ENCODE results near the gene ZRANB3. TPM values are rescaled to one million over a fixed set of nuclear protein-coding genes. Genes with fewer than 3 reads are reported as not detected.
"Not testable (repeated sequence)": the region's sequence is repeated elsewhere in the genome, so short reads cannot be mapped to it uniquely, and the experiment has no call there.

Gene ZRANB3
- total RNA-seq, 2 donors from 2014 or later = 3.2 to 3.5 TPM

DNA sequence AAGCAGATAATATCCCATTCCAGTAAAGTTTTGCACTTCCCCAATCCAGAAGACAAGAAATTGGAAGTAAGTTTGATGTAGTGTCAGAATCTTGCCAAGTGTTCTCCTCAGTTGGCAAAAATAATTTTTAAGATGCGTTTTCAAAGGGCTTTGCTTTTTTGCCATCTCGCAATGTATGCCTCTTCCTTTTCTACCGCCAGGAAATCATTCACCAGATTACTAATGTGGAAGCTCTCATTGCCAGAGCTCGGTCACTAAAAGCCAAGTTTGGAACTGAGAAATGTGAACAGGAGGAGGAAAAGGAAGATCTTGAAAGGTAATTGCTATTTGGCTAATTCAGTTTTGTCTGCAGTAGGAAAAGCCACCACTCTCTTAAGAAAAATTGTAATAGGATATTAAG is 368.2 kb downstream of the ZRANB3 start:
- intact Hi-C loops (cut with DNase I, micrococcal nuclease) = no loop called here
- ATAC-seq (no peak), DNase-seq (no peak)

DNA sequence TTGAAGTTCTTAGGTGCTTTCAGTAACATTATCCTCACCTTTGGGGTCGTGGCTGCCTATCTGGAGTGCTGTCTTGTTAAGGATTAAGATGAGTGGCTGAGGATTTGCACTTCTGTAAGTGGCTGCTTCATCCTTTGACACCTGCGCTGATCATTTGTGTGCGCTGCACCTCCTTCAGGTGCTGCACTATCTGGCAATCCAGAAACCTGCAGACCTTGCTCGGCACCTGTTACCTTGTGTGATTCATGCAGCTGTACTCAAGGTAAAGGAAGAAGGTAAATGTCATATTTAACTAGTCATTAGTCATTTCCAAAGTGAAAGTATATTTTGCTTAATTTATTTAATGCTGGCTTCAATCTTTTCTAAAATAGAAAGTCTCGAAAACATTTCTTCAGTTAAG is 368.6 kb downstream of the ZRANB3 start:
- DNase-seq (no peak), ATAC-seq (no peak)

DNA sequence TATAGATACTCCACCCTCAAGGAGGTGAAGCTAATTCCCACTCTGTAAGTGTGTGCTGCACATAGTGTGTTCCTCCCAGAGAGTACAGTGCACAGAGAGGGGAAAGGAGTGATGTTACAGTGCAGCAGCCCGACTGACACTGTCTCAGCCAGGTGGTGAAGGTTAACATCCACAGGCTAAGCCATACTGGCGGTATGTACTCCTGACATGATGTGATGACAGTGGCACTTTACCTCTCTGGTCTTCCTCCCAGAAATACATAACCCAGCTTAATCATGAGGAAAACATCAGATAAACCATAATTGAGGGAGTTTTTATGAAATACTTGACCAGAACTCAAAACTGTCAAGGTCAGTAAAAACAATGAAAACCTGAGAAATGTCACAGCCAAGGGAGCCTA is 371.8 kb downstream of the ZRANB3 start:
- intact Hi-C loops (cut with DNase I, micrococcal nuclease) = loop anchor here in 1 of 2 donors (10.0 kb wide), 1 partner anchor 606 kb away; no protein-coding TSS in a partner anchor
- ATAC-seq (no peak), DNase-seq (no peak)

More for the DNA sequence above, 368.6 kb downstream of the ZRANB3 start:
- intact Hi-C loops (cut with DNase I, micrococcal nuclease) = no loop called here

DNA sequence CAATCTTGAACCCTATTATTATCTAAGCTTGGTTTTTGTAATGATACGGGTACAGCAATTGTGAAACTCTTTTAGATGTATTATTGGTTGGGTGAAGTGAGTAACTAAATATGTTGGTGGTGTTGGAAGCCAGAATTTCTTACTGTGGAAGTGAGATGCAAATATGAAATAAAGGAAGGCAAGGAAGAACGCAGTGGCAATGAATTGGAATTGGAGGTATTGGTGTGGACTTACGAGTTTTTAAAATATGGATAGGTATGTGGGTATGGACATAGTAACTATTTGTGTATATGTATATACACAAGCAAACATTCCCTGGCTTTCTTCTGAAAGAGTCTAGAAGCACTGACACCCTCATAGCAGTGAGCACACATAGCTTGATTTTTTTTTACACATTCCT is 373.2 kb downstream of the ZRANB3 start:
- ATAC-seq = no peak
- intact Hi-C loops (cut with DNase I, micrococcal nuclease) = loop anchor here in 1 of 2 donors (10.0 kb wide), 1 partner anchor 607 kb away; no protein-coding TSS in a partner anchor
- DNase-seq = no peak

DNA sequence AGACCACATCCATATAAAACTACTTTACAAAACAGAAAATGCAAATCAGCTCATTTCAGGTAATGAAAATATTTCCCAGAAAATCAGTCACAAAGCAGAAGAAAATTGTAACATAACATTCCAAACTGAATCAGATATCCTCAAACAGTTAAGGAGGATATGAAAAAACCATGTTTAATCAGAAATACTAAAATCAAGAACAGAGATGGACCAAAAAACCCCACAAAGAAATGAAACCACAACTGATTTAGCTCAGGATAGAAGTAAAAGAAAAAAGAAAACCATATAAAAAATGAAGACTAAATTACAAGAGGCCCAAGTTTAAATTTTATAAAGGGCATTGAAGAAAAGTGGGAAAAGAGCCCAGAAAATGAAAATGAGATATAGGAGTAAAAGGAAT is 376.1 kb downstream of the ZRANB3 start:
- intact Hi-C loops (cut with DNase I, micrococcal nuclease) = loop anchor here in 1 of 2 donors (10.0 kb wide), 1 partner anchor 610 kb away; no protein-coding TSS in a partner anchor
- DNase-seq (no peak), ATAC-seq (no peak)

DNA sequence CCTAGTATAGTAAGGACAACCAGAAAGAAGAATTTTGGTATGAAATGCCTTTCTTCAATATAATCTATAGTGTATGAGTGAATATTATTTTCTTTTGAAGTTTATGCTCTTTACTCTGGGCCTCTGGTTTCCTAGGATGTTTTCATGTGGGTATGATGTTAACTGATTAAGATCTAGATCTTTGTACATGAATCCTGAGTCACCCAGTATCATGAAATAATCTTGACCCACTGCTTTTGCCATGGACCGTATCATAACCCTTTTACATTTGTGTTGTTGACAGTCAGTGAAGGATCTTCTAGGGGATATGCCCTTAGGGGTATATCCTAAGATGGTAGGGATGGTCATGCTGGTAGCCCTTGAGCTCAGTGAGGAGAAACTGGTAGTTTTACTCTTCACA is 378.7 kb downstream of the ZRANB3 start:
- intact Hi-C loops (cut with DNase I, micrococcal nuclease) = loop anchor here in 1 of 2 donors (10.0 kb wide), 1 partner anchor 612 kb away; no protein-coding TSS in a partner anchor
- no peak for ATAC-seq
- no peak for DNase-seq

DNA sequence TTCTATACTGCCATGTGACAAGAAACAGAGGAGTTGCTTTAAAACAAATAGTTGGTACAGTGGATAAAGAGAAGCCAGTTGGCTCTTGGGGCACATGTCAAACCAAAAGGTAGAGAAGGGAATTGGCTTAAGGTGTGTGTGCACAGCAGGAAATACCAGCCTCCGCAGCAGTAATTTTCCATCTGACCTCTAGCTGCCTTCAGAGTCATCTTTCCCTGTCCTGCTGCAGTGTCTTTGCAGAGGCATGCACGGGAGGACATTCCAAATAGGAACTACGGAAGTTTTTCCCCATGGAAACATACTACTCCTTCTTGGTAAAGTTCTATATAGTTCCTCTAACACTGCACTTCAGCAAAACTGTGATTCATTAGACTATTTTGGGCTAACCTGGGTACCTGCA is 379.4 kb downstream of the ZRANB3 start:
- no peak for ATAC-seq
- intact Hi-C loops (cut with DNase I, micrococcal nuclease) = loop anchor here in 1 of 2 donors (10.0 kb wide), 1 partner anchor 613 kb away; no protein-coding TSS in a partner anchor
- DNase-seq = no peak

DNA sequence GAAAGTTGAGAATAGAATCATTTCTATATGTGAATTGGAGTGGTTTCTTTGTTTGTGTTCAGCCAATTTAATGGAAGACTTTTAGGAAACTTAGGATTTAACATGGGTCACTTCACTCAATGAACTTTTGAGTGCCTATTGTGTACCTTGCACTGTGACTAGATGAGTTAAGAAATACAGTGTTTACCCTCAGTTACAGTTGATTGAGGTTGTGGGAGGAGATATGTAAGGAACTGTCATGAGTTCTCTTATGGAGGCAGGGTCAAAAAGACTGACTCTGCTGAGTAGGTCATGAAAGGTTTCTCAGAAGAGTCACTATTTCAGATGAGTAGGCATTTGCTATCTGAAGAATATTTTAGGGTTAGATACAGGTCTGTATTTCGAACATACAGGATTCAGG is 380.3 kb downstream of the ZRANB3 start:
- DNase-seq = no peak
- intact Hi-C loops (cut with DNase I, micrococcal nuclease) = loop anchor here in 1 of 2 donors (10.0 kb wide), 1 partner anchor 614 kb away; no protein-coding TSS in a partner anchor
- ATAC-seq = peak; percentile 81

DNA sequence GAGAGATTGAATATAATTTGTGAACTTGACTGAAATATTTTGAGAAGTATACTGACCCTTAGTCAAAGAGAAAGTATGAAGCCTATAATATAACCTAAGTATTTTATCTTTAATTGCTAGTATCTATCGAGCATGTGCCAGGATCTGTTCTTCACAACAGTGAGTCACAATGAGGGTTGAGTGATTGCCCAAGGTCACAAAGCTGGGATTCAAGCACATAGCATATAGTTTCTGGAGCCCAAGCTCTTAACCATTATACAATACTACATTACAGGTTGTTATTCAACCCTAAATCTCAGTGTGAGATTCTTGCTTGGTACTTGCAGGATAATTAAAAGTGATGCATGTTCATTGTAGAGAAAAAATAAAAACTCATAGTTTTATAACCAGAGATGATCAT is 381.8 kb downstream of the ZRANB3 start:
- intact Hi-C loops (cut with DNase I, micrococcal nuclease) = no loop called here
- no peak for DNase-seq

DNA sequence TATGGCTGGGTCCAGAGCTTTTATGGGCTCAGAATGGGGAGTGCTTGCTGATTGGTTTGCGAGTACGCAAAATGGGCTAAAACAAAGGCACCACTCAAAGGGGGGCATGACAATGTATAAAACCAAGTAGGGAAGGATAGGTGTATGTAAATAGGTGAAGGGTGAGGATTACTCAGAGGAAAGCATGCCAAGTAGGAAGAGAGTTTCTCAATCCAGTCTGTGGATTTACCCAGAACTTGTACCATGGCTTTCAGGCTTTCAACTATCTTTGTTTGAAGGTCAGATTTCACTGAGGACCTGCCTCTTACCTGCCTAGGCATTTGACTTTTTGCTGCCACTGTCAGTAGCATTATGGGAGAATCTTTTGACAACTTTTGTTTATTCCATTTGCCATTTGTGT is 386.7 kb downstream of the ZRANB3 start:
- no peak for DNase-seq
- intact Hi-C loops (cut with DNase I, micrococcal nuclease) = no loop called here
- peak; percentile 31 for ATAC-seq

More for the DNA sequence above, 381.8 kb downstream of the ZRANB3 start:
- ATAC-seq = no peak

DNA sequence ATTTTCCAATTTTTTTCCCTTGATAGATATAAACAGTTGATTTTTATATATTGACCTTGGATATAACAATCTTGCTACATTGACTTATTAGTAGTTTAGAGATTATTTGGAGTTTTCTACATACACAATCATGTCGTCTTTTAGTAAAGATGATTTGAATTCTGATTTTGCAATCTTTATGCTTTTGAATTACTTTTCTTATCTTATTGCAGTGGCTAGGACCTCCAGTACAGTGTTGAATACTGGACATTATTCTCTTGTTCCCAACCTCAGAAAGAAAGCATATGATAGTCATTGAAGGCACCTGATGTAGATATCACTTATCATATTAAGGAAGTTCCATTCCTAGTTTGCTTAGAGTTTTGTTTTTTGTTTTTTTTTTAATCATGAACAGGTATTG is 388.7 kb downstream of the ZRANB3 start:
- intact Hi-C loops (cut with DNase I, micrococcal nuclease) = no loop called here
- DNase-seq (no peak), ATAC-seq (no peak)

DNA sequence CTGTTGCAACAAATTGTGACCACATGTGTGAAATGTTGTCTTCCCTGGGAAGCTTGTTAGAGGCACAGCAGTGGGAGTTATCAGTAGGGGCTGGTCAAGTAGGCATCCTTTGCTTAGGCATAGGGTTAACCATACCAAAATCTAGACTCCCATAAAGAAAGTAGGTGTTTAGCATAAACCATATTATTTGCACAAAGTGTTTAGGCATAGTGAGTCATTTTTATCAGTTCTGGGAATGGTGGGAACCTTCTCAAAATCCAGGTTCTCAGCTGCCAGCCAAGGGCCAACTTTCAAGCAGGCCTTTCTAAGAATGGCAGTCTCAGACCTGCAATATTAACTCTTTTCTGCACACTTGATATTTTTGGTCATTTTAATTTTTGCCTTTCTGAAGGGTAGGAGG is 390.4 kb downstream of the ZRANB3 start:
- no peak for ATAC-seq
- intact Hi-C loops (cut with DNase I, micrococcal nuclease) = no loop called here
- no peak for DNase-seq

DNA sequence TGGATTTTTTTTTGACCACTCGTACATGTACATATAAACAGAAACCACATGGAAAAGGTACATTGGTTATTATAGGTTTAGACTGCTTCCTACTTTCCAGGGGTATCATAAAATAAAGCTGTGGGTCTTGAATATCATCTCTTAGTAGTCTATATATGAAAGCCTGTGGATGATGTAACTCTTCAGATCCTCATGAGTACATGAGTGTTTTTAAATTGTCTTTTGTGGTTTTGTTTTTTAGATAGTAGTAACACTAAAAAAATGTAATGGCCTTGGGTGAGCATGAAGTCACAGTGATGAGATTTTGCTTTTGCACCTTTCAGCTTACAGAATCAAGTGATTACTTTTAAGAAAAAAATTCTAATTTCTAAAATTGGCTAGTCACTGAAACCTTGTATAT is 398.7 kb downstream of the ZRANB3 start:
- intact Hi-C loops (cut with DNase I, micrococcal nuclease) = no loop called here
- ATAC-seq = no peak
- no peak for DNase-seq

DNA sequence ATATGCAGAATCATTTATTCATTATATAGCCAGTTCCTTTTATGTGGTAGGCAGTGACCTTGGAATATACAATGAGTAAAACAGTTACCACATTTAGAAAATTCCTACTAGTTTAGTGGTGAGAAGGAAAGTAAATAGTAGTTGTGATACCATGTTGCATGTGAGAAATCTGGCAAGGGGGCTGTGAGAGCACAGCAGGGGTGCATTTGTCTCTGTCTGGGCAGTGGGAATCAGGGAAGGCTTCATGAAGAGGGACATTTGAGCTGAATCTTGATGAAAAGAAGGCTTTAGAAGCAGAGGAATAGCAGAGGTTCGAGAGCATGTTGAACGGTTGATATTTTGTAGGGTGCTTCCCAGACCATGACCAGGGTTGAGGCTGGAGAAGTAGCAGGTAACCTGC is 400.3 kb downstream of the ZRANB3 start:
- DNase-seq = no peak
- no peak for ATAC-seq
- intact Hi-C loops (cut with DNase I, micrococcal nuclease) = no loop called here

DNA sequence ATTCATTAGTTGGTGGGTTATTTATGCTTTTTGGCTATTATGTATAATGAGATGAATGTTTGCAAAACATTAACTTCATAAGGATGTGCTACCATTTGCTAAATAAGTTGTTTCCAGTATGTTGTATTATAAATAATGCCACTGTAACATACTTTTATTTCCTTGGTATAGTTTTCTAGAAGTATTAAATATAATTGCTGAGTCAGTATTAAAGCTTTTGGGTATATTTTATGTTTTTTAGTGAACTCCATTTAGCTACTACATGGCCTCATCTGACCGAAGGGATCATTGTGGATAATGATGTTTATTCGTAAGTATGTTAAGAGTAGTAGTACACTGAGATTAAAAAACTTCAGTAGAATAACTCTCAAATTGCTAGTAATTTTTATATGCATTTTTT is 405.1 kb downstream of the ZRANB3 start:
- intact Hi-C loops (cut with DNase I, micrococcal nuclease) = no loop called here
- ATAC-seq (no peak), DNase-seq (no peak)

DNA sequence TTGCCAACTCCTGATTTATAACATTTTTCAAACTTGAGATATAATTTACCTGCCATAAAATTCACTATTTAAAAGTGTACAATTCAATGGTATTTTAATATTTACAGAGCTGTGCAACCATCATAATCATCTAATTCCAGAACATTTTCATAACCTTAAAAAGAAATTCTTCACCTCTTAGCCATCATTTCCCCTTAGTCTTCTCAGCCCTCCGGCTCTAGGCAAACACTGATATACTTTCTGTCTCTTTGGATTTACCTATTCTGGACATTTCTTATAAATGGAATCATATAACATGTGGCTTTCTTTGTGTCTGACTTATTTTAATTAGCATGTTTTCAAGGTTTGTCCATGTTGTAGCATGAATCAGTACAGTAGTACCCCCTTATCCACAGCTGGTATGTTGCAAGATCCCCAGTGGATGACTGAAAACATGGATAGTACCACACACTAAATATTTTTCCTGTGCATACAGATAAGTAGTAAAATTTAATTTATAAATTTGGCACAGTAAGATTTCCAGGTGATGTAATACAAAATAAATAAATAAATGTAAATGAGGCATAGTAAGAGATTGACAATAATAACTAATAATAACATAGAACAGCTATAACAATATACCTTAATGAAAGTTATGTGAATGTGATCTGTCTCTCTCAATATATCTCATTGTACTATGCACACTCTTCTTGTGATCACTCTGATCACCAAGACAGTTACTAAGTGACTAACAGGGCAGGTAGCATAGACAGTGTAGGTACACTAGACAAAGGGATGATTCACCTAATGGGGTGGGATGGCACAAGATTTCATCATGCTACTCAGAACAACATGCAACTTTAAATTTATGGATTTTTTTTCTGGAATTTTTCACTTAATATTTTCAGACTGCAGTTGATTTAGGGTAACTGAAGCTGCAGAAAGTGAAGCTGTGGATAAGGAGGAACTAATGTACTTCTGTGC is 405.8 kb downstream of the ZRANB3 start:
- intact Hi-C loops (cut with DNase I, micrococcal nuclease) = no loop called here
- ATAC-seq (no peak), DNase-seq (no peak)

DNA sequence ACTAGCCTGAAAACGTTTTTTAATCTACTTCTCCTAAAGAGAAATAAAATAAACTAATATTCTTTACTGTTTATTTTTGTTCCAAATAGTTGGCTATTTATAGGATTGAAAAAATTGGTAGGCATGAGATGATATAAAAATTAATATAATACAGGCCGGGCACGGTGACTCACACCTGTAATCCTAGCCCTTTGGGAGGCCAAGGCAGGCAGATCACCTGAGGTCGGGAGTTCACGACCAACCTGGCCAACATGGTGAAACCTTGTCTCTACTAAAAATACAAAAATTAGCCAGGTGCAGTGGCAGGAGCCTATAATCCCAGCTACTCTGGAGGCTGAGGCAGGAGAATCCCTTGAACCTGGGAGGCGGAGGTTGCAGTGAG is 409.4 kb downstream of the ZRANB3 start:
- intact Hi-C loops (cut with DNase I, micrococcal nuclease); DNase-seq; ATAC-seq: not testable (repeated sequence)

DNA sequence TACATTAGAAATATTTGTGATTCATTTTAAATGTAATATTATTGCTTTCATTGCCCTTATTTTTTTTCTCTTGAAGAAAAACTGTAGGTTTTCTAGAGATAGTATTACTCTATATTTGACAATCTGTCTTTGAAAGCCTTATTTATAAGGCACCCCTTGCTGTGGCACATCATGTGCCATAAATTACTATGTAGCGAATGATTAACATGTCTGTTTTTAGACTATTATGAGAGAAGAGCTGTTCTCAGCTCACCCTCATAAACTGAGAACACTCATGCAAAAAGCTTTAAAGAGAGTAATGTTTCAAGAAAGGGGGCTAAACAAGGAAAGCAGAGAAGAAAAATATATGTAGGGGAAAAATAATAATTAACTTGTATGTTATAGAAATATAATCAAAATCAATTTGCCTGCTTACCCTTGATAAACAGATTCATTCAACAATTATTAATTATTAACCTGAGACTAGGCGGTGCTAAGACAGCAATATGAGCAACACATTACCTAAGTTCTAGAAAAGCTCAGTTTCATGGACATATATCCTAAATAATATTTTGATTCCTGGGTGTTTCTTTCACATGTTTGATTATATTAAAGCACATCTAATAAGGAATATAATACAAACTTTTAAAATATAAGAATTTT is 409.9 kb downstream of the ZRANB3 start:
- no peak for DNase-seq
- intact Hi-C loops (cut with DNase I, micrococcal nuclease) = no loop called here
- ATAC-seq = no peak

DNA sequence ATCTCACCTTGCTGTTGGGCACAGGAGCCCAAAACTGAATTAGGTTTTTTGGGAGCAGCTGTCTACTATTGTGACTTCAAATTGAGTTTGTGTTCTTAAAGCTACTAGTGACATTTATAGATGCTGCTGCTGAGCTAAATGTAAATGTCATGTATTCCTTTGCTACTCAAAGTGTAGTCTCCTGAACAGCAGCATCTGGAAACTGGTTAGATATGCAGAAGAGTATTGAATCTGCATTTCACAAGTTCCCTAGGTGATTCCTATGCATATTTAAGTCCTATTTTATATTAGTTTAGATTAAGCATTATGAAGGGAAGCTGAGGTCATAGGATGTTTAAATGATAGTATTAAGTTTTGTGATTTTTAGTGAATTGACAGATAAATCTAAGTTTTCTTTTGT is 411.4 kb downstream of the ZRANB3 start:
- ATAC-seq = no peak
- no peak for DNase-seq
- intact Hi-C loops (cut with DNase I, micrococcal nuclease) = no loop called here

DNA sequence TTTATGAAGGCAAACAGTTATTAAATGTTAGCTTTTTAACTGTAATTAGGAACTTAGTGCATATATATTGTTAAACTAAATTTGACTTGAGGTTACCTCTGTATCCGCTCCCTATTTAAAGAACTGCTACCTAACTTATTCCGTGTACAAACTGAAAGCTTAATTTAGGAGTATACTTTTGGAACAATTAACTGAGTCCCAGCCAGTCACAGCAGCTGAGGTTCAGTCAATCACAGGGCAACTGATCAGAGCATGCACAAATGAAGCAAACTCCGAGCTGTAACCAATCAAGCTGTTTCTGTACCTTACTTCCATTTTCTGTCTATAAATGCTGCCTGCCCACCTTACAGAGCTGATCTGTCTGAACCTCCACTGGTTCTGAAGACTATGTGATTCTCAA is 417.7 kb downstream of the ZRANB3 start:
- ATAC-seq = no peak
- intact Hi-C loops (cut with DNase I, micrococcal nuclease) = no loop called here

More for the DNA sequence above, 417.7 kb downstream of the ZRANB3 start:
- DNase-seq = no peak

Measured in left colon (tissue), 2 donors.